ENCODE results near the gene CMSS1.
A peak's percentile ranks its signal among the peaks of the same experiment; 100 is the strongest.

The CMSS1 gene

DNA sequence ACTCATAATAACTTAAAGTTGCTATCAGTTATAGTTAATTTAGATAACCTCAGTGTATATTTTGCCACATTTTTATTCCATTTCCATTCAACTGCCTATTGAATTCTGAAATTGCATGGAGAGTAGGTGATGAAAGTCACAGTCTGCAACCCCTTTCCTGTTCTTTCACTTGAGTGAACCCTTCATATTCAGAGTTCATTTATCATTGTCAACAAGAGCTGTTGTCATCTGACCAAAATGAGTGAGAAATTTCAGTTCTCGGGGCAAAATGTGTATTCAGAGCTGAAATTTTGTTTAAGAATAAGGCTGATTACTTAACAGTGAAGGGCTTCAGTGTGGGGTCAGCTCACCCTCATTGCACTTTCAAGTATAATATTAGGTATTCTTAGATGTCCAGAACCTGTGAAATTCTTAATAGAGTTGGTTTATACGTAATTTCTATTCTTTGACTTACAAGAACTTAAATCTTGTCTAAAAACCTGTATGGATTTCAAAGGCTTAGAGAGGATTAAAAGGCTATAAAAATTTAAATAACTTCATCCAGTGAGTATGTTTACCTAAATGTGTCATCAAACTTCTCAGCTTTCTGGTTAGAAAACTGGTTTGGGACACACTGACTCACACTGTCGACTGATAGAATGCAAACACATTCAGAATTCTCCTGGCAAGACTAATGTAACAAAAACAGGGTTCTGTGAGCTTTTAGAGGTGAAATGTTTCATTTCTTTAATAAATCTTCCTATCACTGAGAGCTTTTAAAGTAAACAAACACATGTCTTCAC is 92.2 kb downstream of the CMSS1 start:
- no peak for DNase-seq

DNA sequence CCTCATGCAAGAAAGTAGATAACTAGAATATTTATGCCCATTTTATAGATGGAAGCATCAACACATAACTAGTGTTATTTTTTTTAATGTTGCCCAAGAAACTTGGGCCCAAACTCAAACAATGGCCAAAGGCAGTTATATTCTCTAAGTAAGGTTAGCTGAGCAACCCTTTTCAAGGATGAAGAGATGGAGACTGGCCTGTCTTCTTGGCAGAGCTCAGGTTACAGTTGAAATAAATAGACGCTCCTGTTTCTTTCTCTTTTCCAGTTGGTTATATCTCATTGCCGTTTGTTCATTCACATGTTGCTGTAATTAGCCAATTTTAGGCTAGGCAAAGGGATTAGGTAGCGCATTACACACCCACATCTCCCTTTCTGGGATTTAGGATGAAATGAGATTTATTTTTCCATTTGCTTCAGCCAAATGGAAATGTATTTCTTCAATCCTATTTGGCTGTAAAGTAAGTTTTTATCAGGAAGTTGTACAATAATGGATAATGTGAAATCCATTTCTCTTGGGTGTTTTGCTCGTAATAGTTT is 93.2 kb downstream of the CMSS1 start:
- no peak for DNase-seq

DNA sequence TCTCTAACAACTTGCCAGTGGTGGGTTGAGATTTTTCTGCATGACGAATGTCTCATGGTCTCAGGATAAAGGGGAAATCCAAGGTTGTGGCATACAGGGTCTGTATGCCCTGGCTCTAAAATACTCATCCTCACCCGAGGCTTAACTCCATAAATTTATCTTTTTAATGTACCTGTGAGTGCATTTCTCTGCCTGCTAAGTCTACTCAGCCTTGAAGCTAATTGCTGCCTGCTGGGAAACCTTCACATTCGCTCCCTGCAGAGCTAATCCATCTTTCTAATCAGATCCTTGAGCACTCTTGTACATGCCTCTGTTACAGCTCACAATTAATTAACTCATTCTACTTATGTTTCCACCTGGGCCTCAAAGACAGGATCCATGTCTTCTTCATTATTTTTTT is 93.8 kb downstream of the CMSS1 start:
- no peak for DNase-seq

GRCh38 chr3:99915906-99916432 is 98.3 kb downstream of the CMSS1 start:
- no peak for DNase-seq

DNA sequence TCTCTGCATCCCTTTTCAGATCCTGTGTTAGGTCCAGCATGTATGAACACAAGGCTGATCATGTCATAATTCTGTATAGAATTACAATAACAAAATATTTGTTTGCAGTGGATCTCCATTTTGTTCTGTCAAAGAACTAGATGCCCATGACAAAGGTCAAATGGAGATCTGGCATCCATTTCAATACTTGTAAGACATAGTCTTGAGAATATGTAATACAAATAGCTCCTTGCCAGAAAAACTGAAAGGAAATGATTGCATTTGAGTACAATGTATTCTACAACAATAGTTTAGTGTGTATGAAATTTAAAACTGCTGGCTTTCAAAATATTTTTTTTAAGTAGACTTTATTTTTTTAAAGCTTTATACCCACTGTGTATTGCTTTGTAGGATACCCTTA is 101.1 kb downstream of the CMSS1 start:
- no peak for DNase-seq

GRCh38 chr3:99919694-99920093 is 102.0 kb downstream of the CMSS1 start:
- no peak for DNase-seq

DNA sequence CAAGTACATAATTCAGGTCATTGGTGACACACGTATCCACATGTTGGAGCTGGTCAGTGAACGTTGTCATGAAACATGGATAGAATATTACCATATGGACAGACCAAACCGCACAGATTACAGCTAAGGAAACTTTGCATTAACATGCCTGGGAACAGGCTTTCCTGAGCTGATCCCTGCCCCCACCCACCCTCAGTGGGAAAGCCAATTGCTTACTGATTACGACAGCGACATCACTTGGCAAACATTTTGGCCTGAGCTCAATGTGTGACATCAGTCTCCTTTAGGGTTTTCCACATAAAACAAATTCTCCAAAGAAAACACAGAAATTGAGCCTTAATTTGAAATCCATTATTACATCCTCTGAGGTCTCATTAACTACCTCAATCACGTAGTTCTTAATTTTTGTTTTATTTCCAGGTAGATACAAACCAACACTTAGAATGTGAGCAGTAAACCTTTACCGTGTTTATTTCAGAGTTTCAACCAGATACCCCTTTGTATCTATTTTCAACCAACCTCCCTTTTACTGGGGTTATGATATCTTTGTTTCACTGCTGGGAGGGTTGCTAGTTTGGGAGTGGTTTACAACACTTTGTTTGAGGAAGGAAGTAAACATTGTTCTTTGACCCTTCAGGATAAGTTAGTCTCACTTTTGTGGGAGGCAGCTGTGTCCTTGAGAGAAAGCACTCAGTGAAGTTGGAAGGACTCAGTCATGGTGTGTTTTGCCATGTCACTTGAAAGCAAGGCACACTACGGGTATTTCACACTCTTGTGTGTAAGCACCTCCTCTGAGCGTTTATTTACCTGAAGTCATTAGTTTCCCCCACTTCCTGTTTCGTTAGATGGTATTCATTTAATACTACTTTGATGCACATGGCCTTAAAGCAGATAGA is 103.1 kb downstream of the CMSS1 start:
- peak; percentile 73 for DNase-seq

DNA sequence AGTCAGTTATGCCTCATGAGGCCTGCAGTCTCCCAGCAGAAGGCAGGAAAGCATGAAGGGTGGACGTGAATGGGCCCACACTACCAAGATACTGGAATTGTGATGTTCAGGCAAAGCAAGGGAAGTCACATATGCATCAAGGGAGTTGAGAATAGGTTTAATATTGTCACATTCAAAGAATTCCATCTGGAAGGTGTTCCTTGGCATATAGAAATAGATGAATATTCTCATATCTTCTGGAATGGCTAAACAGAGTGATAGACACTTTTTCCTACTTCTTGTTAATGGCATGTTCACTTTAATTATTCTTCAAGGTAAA is 103.7 kb downstream of the CMSS1 start:
- no peak for DNase-seq

GRCh38 chr3:99921986-99922385 is 104.3 kb downstream of the CMSS1 start:
- DNase-seq: no peak

DNA sequence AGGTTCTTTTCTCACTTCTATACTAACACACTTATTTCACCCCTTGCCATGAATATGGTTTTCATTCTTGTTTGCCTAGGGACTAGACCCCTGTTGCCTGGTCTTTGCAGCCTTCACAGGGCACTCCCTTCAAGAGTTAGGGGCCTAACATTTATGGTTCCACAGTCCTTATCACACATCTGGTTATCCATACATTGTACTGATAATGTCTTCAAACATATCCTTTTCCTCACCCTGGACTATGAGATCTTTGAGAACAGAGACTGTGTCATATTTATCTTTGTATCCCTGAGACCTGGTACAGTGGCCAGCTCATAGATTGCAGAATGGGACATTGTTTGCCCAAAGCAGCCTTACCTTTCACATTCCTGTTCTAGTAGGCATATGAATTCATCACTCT is 106.2 kb downstream of the CMSS1 start:
- no peak for DNase-seq

DNA sequence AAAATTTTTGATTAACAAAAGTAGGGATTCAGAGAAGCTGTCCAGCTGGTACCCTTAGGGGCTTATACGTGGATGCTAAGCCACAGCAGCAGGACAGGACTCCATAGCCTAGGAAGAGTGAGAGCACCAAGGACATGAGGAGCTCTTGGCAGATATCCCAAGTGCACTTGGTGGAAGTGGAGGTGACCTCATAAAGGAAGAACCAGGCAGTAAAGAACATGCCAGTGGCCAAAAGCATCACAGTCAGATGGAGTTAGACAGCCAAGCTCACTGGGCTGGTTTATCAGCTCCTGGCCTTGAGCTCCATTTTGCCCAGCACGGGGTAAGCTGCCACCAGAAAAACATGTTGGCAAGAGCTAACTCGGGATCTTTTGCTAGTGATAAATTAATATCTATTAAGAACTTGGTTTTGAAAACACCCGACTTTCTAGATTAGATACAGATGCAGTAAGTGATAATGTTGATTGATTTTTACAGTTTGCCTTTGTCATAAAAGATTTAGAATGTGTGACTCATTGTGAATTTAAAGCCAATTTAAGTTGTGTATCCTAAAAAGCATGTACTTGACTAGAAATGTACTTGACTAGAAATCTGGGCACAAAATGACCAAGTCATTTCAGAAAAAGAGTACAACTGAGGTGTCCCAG is 108.0 kb downstream of the CMSS1 start:
- DNase-seq: no peak

- DNase-seq: no peak
Measured at GRCh38 chr3:99927671-99928457, 110.2 kb downstream of the CMSS1 start.

DNA sequence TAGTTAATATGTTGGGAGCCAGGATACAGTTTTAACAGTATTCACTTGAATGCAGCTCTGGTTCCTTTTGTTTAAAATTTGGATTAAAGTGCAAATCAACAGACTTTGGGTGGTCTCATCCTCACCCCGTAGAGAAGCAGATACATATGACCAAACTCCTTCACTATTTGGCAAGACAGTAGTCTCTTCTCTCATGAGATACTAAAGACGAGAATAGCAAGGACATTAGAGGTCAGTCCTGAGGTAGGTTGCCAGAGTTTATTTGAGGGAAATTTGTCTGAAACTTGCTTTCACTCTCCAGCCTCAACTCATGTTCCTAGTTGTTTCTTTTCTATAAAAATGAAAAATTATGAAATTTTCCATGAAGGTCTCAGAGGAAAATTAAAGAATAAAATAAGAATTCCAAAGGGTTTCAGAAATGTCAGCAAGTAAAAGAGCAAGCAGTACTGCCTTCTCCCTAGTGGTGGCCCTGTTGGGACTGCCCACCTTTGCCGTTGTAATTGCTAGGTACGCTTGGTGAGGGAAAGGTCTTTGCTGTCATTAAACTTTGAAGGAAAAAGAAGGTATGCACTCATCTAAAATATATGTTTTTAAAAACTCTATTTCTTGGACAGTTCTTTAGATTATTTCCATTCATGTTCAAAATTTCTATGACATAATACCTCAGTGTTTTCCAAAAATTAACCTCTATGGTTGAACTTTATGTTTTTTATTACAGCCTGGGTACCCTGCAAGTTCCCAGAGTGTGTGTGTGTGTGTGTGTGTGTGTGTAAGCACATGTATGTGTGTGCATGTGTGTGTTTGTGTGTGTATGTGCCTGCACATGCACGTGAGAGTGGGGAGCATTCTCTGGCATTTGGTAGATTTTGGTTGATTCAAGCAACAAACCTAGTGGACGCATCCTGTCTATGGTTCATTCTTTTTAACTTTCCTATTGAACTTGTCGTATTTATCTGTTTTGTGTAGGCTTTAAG is 111.4 kb downstream of the CMSS1 start:
- no peak for DNase-seq

- peak; percentile 73 for DNase-seq
Measured at GRCh38 chr3:99929745-99930139, 112.1 kb downstream of the CMSS1 start.

GRCh38 chr3:99931059-99931458 is 113.4 kb downstream of the CMSS1 start:
- DNase-seq: no peak

DNA sequence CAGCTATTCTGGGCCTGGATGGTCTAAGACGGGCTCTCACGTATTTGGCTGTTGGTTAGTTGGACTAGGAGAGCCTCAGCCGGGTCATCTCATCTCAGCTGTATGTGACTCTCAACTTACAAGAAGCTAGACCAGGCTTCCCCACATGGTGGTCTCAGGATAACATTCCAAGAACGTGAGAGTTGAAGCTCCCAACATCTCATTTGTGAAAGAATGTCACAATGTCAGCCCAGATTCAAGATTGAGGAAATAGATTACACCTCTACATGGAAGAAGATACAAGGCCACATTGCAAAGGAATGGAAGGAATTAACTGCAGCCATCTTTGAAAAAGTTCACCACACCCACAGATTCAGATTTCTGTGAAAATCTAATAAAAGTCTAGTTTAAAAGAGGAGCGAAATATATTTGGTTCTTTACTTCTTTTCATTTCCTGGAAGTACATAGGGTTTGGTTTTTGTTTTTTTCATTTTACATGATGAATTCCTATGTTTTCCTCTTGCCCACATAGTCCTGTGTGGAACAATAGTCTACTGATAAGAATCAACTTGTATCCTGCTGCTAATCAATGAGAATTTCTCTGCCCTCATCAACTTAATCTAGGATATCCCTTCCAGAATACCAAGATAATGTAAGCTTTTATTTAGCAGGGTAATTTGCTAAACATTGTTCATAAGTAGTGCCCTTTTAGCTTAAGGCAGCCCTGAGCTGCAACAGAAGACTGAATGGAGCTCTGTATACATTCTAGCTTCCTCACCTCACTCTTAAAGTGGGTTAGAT is 116.5 kb downstream of the CMSS1 start:
- no peak for DNase-seq

- peak; percentile 58 for DNase-seq
Measured at GRCh38 chr3:99934975-99935797, 117.5 kb downstream of the CMSS1 start.

GRCh38 chr3:99938270-99938911 is 120.7 kb downstream of the CMSS1 start:
- no peak for DNase-seq

DNA sequence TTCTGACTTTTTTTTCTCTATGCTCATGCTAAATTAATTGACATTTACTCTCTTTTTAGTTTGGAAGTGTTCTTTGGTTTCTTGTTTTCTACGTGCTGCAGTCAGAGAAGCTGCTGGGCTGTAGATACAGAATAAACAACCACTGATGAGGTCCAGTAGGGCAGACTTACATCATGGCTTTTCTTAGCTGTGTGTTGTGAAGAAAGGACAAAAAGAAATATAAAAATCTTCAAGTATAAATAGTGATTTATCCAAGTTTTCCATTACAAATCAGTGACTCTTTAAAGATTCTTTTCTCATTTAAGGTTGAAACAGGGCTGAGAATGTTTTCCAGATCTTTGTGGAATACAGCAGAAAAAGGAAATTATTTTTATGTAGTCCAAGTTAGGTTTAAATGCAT is 122.2 kb downstream of the CMSS1 start:
- no peak for DNase-seq
